ENCODE data around the gene NCAPD2. TPM values are rescaled to one million over a fixed set of nuclear protein-coding genes. Genes with fewer than 3 reads are reported as not detected.
"Not testable (repeated sequence)": the region's sequence is repeated elsewhere in the genome, so short reads cannot be mapped to it uniquely, and the experiment has no call there.

Gene NCAPD2
- total and polyA plus RNA-seq, 7 donors, result 3.9 to 13.4 (median 10.1) TPM

- 86 to 98% (median 92%) methylated on average over 1 of the region's 1 CpG for WGBS, 3 donors
Measured at GRCh38 chr12:6471989-6472360, 21.9 kb upstream of the NCAPD2 start.

GRCh38 chr12:6472491-6472890 lies 21.4 kb upstream of the NCAPD2 start:
- Histone ChIP-seq H3K4me3 (no peak overlapping the region), H3K27ac (no peak overlapping the region), H3K27me3 (ENCODE audit: insufficient read depth in 3 of 3, low read length in 2 of 3) (no peaks in the 10 kb centered on the region), H3K36me3 (ENCODE audit: insufficient read depth in 1 of 2, low read depth in 1 of 2) (no peaks in the 10 kb centered on the region), H3K4me1 (peaks cover 18% of the 10 kb centered on the region), H3K9me3 (no peaks in the 10 kb centered on the region)
- intact Hi-C loops (cut with DNase I), result no loop called here
- 72 to 86% (median 76%) methylated on average over 11 of the region's 11 CpGs for WGBS, 3 donors
- no peak for DNase-seq
- no peak for TF ChIP-seq CTCF (IDR thresholded peaks at IDR 0.05)
- no peak for ATAC-seq

More at GRCh38 chr12:6471989-6472360, 21.9 kb upstream of the NCAPD2 start:
- Histone ChIP-seq H3K4me1 (peaks cover 18% of the 10 kb centered on the region), H3K9me3 (no peaks in the 10 kb centered on the region), H3K4me3 (no peak overlapping the region), H3K36me3 (ENCODE audit: insufficient read depth in 1 of 2, low read depth in 1 of 2) (no peaks in the 10 kb centered on the region), H3K27me3 (ENCODE audit: insufficient read depth in 3 of 3, low read length in 2 of 3) (no peaks in the 10 kb centered on the region), H3K27ac (peak overlapping the region; percentile 95)
- no peak for ATAC-seq
- DNase-seq, result no peak
- intact Hi-C loops (cut with DNase I), result no loop called here
- TF ChIP-seq CTCF (IDR thresholded peaks at IDR 0.05), result no peak

GRCh38 chr12:6475233-6475975 lies 18.5 kb upstream of the NCAPD2 start:
- H3K9me3 ChIP-seq; H3K27me3 ChIP-seq (ENCODE audit: insufficient read depth in 3 of 3, low read length in 2 of 3); ATAC-seq; H3K4me1 ChIP-seq; H3K4me3 ChIP-seq; H3K27ac ChIP-seq; intact Hi-C loops (cut with DNase I); H3K36me3 ChIP-seq (ENCODE audit: insufficient read depth in 1 of 2, low read depth in 1 of 2); DNase-seq: not testable (repeated sequence)
- 89 to 91% (median 91%) methylated on average over 35 to 47 of the region's 48 CpGs for WGBS, 3 donors

GRCh38 chr12:6476489-6476888 lies 17.4 kb upstream of the NCAPD2 start:
- DNase-seq (no peak), ATAC-seq (no peak)
- H3K4me1 ChIP-seq, result no peaks in the 10 kb centered on the region
- intact Hi-C loops (cut with DNase I), result no loop called here
- H3K9me3 ChIP-seq, result no peaks in the 10 kb centered on the region
- no peak for TF ChIP-seq CTCF (IDR thresholded peaks at IDR 0.05)
- no peaks in the 10 kb centered on the region for H3K36me3 ChIP-seq (ENCODE audit: insufficient read depth in 1 of 2, low read depth in 1 of 2)
- H3K27ac ChIP-seq, result no peak overlapping the region
- H3K4me3 ChIP-seq, result no peak overlapping the region
- H3K27me3 ChIP-seq (ENCODE audit: insufficient read depth in 3 of 3, low read length in 2 of 3), result no peaks in the 10 kb centered on the region
- 69 to 76% (median 74%) methylated on average over 3 of the region's 3 CpGs for WGBS, 3 donors

GRCh38 chr12:6477601-6478377 lies 16.1 kb upstream of the NCAPD2 start:
- H3K27me3 ChIP-seq (ENCODE audit: insufficient read depth in 3 of 3, low read length in 2 of 3); H3K4me3 ChIP-seq; H3K4me1 ChIP-seq; DNase-seq; H3K36me3 ChIP-seq (ENCODE audit: insufficient read depth in 1 of 2, low read depth in 1 of 2); H3K27ac ChIP-seq; intact Hi-C loops (cut with DNase I); ATAC-seq; H3K9me3 ChIP-seq: not testable (repeated sequence)
- WGBS, 3 donors, result 88 to 91% (median 89%) methylated on average over 36 to 37 of the region's 37 CpGs

Measured in psoas muscle (tissue), 8 donors.